ENCODE results near the gene ACSS1. TPM values are rescaled to one million over a fixed set of nuclear protein-coding genes. Genes with fewer than 3 reads are reported as not detected.

ACSS1 gene
- total RNA-seq, 1 experiment from 2014 or later: 47.0 TPM

DNA sequence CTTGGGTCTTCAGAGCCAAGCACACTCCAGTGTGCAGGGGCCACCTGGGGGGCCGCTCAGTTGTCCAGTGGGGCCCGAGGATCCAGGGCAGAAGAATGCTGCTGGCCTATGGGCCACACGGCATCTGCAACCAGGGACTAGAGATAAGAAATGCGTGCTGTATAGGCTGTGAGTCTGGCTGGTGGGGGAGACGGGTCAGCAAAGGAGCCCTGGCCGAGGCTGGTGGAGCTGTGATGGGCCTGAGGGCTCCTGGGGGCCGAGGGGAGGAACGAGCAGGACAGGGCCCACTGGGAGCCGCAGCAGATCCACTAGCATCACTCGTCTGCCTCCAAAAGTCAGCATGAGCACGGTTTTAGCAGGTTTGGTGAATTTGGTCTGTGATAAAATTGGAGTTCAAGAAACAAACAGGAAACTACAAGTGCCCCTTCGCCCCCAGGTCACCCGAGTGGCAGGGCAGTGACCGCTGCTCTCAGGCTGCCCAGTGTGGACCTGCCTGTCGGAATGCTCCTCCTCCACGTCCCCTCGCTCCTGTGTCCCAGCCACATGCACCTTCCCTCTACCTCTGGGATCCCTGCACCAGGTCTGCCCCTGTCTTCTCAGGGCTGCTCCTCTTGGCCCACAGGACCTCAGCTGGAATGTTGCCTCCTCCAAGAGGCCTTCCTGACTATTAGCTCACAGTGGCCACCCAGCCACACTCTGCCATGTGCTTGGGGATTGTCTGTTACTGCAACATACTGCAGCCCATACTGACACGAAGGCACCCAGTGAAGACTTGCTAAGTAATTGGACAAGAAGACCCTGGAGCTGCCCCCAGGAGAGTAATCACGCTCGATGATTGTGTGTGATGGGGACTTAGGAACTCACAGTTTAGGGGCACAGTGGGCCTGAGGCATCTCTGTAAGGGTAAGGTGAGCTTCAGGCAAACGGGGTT is 10.9 kb downstream of the ACSS1 start:
- DNase-seq (ENCODE audit: low spot score): no peak

DNA sequence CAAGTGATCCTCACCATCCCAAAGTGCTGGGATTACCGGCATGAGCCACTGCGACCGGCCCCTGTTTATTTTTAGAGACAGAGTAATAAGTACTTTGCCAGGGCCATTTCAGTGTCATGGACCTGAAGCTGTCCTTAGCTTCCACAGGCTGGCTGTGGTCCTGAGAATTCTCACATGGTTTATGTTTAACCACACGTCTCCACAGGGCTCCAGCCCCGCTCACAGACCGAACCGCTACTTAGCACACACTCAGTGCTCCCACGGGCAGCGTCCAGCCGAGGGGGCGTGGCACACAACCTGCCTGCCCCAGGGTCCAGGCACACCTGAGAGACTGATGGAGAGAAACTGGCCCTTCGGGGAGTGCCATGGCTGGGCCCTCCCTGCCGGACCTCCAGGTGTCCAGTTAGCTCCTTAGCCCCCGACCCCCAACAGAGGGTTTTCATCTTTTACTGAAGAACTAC is 11.7 kb downstream of the ACSS1 start:
- no peak for DNase-seq (ENCODE audit: low spot score)

DNA sequence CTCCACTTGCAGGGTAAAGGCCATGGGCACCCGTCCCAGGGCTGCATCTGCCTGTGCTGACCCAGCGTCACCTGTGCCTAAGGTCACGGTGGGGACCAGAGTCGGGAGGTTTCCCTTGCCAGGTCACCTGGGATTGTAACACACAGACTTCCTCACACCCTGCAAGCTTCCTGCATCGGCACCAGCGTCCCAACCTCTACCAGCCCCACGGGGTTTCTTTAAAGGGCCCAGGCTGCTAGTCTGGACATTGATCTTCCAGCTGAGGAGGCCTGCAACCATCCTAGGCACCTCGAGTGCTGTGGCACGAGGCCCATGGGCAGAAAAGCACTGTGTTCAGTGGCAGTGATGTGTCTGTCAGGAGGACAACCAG is 12.6 kb downstream of the ACSS1 start:
- no peak for DNase-seq (ENCODE audit: low spot score)

DNA sequence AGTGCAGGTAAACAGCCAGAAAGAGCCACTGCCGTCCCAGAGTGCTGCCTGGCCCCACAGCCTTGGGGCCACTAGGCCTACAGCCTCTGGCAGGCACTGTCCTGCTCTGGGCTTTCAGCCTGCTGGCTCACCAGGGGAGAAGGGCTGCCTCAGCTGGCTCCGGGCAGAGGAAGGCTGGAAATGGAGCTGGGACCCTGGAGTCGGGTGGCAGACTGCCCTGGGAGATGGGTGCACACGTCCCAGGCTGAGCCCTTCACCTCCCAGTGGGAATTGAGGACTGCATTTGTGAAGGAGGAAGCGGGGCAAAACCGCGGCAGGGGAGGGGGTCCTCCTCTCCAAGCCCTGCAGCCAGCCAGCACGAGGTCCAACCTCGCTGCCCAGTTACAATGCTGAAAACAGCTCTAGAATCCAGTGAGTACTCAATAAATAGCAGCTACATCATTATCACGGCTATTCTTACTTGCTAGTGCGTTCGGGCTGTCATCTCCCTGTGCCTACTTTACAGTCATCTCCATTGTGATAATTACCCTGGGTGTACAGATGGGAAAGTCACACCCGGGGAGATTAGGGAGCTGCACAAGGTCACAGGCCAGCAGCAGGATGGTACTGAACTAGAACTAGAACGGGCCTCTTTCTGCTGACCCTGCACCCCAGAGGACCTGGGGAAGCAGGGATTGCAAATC is 13.1 kb downstream of the ACSS1 start:
- no peak for DNase-seq (ENCODE audit: low spot score)

DNA sequence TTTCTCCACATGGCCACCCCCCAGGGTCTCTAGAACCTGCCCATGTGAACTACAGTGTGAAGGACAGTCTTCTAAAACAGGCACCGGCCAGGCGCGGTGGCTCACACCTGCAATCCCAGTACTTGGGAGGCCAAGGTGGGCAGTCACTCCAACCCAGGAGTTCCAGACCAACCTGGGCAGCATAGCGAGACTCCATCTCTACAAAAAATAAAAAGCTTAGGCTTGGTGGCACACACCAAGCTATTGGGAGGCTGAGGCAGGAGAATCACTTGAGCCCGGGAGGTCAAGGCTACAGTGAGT is 13.7 kb downstream of the ACSS1 start:
- DNase-seq (ENCODE audit: low spot score): no peak

DNA sequence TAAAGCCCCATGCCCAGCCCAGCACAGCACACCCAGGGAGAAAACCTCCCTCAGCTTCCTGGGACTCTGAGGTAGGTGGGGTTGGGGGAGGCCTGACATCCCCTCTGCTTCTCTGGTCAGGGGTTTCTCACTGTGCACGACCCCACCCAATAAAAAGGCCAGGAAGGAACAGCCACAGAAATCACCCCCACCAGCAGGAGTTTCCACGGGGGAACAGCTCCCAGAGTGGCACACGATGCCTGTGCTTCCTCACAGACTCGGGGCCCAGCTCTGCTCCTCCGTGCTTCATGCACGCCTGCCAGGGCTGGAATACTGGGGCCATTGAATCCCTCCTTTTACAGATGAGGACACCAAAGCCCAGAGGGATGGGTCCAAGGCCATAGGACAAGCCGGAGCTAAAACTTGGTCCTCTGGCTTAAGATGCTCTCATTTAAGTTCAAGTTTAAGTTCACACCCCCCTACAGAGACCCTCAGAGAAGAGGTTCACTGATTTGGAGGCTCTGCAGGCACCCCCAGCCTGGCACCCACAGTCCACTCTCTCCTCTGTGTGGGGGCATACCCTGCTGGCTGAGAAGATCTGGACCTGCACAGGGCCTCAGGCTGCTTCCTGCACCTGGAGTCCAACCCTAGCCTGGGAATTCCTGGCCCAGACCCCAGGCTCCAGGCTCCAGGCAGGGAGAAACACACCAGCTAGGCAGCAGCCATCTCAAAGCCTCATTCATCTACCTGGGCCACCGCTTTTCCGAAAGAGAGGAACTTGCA is 14.3 kb downstream of the ACSS1 start:
- no peak for DNase-seq (ENCODE audit: low spot score)

DNA sequence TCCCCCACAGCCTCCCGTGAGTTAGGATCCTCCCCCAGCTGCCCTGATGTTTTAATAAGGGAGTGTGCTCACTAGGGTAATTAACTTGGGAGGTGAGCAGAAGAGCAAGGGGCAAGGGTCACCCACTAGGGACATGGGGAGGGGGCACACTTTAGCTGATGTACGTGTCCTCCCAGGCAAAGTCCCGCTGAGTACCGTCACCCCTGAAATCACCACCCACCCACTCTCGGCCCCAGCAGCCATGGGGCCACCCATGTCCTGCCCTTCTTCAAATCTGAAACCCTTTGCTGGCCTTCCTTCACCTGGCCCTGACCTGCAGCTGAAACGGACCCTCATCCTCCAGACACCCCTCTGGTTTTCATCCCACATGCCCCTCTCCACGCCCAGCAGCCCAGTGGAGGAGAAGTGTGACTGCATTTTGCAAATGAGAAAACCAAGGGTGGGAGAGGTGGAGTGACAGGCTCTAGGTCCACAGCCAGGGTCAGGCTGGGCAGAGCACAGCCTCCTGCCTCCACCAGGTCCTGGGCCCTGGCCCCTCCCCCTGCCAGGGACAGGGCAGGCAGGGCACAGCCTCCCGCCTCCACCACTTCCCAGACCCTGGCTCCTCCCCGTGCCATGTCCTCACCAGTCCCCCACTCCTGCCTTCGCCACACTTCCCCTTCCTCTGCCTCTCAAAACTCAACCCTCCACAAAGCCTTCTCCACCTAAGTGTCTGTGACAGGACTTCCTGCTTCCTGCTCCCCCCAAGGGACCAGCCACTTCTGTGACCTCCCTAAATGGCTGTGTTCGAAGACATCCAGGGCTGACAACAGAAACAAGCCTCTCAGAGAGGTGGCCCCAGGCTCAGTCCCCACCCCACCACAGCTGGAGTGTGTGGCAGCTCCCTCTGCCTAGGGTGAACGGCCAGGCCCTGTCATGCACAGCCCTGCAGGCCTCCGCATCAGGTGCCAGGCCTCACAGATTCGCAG is 15.1 kb downstream of the ACSS1 start:
- DNase-seq (ENCODE audit: low spot score): no peak

DNA sequence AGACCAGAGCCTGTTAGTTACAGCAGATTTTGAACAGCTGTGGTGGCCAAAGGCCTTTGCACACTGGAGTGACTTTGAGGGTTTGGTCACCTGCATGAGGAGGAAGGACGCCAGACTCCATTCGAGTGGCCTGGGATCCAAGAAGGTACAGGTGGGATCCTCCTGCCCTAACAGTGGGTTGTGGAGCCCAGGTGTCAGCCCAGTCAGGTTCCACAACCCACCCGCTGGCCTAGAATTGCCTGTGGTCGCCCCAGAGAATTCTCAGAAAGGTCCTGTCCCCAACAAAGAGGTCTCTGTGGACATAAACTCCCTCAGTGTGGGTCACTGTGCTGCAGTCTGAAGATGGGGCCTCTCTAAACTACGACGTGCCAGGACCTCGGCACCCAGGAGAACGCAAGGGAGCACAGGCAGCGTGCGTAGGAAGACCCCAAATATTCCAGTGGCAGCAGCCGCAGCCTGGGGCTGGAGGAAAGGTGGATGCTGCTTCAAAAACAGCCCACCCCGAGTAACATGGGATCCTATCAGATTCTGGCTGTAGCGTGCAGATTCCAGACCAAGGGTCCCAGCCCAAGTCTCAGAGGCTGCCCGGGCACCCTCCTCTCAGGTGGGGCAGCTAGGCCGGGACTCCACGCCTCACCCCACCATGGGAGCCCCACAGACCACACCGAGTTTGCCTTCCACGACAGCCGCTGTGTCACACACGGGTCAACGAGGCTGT is 16.0 kb downstream of the ACSS1 start:
- DNase-seq (ENCODE audit: low spot score): no peak

DNA sequence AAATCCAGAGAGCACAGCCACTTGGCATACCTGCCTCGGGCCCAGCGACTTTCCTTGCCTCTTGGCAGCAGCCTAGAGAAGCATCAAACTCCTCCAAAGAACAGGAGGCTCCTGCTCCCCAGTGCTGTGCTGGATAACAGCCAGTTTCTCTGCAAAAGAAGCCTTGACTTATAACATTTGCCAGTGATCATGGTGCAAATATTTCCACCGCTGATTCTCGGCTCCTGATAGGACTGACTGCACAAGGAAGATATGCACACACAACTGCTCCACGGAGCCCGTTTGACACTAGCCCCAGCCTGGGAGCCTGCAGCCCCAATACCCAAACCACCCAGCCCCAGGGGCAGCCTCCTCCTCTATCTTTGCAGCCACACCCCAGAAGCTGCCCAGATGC is 17.5 kb downstream of the ACSS1 start:
- DNase-seq (ENCODE audit: low spot score): no peak

DNA sequence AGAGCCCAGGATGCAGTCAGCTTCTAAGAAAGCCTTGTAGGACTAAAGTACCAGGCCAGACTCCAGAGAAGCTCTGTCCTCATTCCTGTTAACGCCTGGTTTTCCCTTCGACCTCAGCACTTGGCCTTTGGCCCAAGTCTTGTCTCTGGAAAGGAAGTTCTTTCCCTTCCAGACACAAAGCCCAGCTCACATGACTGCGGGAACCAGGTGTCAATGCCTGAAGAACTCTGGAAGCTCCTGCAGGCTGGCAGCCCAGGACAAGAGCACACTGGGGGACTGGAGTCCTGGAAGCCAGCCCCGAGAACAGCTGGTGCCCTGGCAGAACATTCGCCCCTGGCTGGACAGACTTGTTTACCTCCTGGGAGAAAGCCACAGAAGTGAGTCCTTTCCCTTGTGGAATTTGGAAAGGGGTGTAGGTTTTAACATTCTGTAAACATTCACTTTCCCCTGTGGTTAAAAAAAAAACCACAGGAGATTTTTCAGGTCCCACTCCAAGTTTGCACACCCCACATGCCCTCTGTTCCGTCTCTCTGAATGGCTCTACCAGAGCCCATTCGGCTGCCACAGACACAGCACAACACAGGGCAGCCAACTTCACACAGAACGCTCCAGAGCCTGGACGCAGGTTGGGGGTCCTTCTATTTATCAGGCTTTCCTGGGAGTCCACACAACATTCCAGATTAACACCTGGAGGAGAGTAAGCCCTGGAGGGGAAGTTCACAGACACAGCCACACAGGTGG is 18.1 kb downstream of the ACSS1 start:
- DNase-seq (ENCODE audit: low spot score): peak; percentile 47

DNA sequence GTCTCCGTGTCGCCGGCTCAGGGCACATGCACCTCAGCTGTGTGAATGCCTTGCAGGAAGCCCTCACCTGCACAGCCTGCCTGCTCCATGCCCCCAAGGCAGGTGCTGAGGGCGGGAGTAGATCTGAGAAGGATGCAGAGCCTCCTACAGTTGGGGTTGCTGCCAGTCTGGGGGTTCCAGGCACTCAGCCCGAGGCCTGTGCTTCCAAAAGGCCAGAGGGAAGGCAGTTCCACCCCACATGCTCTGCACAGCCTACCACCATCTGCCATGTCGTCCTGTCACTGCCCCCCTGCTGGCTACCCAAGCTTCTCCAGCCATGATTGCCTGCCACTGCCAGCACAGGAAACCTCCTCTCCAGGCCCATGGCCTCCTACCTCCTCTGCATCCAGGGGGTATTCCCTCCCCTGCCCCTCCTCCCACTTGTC is 19.3 kb downstream of the ACSS1 start:
- DNase-seq (ENCODE audit: low spot score): no peak

DNA sequence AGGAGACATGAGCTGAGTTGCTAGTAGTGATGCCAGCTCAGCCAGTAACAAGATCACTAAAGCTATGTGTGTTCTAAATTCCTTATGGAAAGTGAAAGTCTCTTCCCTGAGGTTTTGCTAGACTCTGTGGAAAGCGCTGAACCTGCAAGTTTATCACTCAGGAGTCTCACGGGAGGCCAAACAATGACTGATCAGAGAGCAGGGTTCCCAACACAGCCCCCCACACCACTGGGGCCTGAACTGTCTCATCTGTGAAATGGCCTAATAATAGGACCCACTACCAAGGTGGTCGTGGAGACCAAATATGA is 19.9 kb downstream of the ACSS1 start:
- no peak for DNase-seq (ENCODE audit: low spot score)

DNA sequence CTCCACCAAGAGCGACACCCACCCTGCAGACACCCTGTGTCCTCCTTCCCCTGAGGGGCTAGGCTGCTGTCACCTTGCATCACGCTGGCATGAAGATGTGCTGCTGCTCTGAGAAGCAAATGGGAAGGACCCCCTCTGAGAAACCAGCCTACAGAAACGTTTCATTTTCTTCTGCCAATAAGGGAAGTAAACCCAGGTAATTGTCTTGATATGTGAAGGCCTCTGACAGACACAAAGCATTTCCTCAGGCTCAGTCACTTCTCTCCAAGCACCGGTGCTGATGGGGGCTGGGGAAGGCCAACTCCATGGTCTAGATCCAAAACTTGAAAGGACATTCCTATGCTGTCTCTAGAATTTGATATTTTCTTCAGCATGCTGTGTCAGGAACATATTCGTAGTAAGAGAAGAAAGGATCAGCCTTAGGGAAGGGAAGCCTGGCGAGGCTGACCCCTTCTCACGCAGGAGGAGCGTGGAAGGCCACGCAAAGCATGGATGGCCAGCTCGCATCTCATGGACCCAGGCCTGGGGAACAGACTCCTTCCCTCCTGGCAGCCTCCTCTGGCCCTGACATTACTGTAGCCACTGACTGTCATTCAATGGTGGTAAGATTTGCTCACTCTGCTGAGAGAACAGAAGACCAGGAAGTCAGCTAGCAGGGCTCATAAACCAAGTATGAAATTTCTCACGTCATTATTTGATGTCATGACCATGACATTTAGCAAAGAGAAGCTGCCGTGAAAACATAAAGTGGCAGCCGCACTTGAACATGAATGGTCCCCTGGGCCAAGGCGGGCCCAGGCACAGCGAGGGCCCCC is 20.4 kb downstream of the ACSS1 start:
- DNase-seq (ENCODE audit: low spot score): no peak

DNA sequence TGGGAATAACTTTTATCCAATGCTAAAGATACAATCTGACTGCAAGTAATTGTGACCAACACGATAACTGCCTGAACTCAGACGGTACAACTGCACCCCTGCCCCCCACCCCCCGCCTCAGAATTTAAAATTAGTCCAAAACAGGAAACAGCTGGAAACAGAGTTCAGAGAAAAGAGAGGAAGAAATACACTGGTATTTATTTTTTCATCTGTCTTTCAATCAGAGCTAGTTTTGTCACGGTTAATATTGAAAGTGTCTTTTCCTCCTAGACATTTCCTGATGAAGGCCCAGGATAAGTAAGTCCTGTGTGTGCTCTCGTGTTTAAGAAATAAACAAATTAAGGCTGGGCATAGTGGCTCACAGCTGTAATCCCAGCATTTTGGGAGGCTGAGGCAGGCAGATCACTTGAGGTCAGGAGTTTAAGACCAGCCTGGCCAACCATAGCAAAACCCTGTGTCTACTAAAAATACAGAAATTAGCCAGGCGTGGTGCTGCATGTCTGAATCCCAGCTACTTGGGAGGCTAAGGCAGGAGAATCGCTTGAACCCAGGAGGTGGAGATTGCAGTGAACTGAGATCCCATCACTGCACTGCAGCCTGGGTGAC is 21.5 kb downstream of the ACSS1 start:
- no peak for DNase-seq (ENCODE audit: low spot score)

DNA sequence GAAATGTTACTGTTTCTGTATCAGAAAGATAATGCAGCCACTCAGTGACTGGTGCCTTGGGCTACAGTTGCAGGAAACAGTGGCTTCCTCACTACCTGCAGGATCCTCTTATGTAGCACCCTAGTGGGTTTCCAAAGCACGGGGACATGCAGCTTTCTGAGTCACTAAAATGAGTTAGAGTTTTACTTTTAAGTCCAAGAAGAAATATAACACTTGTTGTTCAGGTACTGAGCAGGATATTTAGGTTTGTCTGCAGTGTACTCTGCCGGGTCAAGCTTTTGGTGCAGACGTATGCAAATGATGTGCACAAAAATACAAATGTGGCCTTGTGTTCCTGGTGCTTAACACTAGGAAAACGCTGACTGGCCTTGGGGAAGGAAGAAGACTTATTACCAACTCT is 22.0 kb downstream of the ACSS1 start:
- DNase-seq (ENCODE audit: low spot score): no peak

DNA sequence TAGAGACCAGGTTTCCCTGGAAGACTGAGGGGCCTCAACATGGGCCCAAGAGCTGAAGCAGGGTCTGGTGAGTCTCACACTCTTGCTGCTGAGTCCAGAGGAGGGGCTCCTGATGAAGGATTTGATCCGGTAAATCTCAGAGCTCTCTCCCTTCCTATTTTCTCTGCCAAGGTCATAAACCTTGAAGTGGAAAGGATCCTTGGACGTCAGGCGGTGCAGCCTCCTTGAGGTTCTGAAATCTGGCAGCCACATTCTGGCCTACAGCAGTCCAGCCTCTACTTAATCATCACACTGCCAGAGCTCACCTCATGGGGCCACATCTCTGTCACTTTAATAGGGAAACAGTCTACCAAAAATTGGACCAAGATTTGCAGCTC is 24.0 kb downstream of the ACSS1 start:
- DNase-seq (ENCODE audit: low spot score): no peak

DNA sequence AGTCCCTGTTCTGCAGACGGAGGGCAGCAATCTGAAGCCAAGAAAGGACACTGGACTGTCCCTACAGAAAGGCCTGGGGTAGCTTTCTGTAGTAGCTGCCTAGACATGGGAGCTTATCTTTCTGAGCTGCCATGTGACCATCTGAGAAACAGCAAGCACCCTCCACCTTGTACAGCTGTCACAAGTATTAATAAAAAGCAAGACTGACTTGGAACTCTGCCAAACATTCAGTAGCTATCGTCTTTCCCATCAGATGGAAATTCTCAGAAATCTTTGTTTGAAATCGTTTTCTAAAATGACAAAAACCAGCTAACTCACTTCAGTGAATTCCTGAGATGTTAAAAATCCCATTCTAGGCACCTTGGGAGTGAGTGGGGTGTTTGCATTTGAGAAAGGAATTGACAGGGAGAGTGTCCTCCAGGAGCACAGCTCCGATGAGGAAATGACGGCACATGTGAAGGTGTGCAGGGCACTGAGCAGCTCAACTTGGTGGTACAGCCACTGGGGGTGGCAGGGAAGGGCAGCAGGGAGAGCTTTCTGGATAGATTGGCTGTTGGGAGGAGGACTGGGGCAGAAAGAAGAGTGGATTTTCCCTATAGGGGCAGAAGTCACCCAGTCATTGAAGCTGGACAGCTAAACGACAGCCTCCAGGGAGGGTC is 24.5 kb downstream of the ACSS1 start:
- peak; percentile 69 for DNase-seq (ENCODE audit: low spot score)

All from HT-29 (cell line).